Measurements from ENCODE around the gene PKIG.

GRCh38 chr20:44642203-44643153 is 60.1 kb downstream of the PKIG start:
- TF ChIP-seq, protein P1, sequence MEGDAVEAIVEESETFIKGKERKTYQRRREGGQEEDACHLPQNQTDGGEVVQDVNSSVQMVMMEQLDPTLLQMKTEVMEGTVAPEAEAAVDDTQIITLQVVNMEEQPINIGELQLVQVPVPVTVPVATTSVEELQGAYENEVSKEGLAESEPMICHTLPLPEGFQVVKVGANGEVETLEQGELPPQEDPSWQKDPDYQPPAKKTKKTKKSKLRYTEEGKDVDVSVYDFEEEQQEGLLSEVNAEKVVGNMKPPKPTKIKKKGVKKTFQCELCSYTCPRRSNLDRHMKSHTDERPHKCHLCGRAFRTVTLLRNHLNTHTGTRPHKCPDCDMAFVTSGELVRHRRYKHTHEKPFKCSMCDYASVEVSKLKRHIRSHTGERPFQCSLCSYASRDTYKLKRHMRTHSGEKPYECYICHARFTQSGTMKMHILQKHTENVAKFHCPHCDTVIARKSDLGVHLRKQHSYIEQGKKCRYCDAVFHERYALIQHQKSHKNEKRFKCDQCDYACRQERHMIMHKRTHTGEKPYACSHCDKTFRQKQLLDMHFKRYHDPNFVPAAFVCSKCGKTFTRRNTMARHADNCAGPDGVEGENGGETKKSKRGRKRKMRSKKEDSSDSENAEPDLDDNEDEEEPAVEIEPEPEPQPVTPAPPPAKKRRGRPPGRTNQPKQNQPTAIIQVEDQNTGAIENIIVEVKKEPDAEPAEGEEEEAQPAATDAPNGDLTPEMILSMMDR (conservative IDR thresholded peaks at IDR 0.05; ENCODE audit: low read length): peak; percentile 68
- TF ChIP-seq EZH2phosphoT487 (IDR thresholded peaks at IDR 0.05; ENCODE audit: borderline replicate concordance, low read depth, low read length): no peak

All from OCI-LY7 (cell line).